Muscle layer of colon (tissue), 2 donors: ENCODE data around the gene TMEM92.
"Not testable (repeated sequence)": the region's sequence is repeated elsewhere in the genome, so short reads cannot be mapped to it uniquely, and the experiment has no call there.

Experiments used
- H3K27ac ChIP-seq: one replicate; pipeline ENCODE4 v1.7.0; 2013; ENCODE audit warnings: low read depth, mild to moderate bottlenecking, low read length, moderate library complexity
- H3K27me3 ChIP-seq, 2 donors: one replicate each; pipeline ENCODE4 v1.7.0; 2013; ENCODE audit warnings: low read length in 2 of 2, mild to moderate bottlenecking in 2 of 2; ENCODE audit not compliant: insufficient read depth in 2 of 2, control insufficient read depth in 1 of 2
- H3K36me3 ChIP-seq: one replicate; pipeline ENCODE4 v1.7.0; 2013; ENCODE audit warnings: mild to moderate bottlenecking, low read length; ENCODE audit not compliant: insufficient read depth
- H3K4me1 ChIP-seq: one replicate; pipeline ENCODE4 v1.7.0; 2013; ENCODE audit warnings: mild to moderate bottlenecking, low read length; ENCODE audit not compliant: insufficient read depth
- H3K4me3 ChIP-seq, 2 donors: one replicate each; pipeline ENCODE4 v1.7.0; 2013; ENCODE audit warnings: low read length in 2 of 2, low read depth in 1 of 2, mild to moderate bottlenecking in 1 of 2, moderate library complexity in 1 of 2
- H3K9ac ChIP-seq: one replicate; pipeline ENCODE4 v1.7.0; 2013; ENCODE audit warnings: low read length
- H3K9me3 ChIP-seq: one replicate; pipeline ENCODE4 v1.7.0; 2013; ENCODE audit warnings: mild to moderate bottlenecking, low read length
- donor health status: abdominal sarcoma.
- donor health status: Adenocarcinoma of cecum.

TMEM92 gene

DNA sequence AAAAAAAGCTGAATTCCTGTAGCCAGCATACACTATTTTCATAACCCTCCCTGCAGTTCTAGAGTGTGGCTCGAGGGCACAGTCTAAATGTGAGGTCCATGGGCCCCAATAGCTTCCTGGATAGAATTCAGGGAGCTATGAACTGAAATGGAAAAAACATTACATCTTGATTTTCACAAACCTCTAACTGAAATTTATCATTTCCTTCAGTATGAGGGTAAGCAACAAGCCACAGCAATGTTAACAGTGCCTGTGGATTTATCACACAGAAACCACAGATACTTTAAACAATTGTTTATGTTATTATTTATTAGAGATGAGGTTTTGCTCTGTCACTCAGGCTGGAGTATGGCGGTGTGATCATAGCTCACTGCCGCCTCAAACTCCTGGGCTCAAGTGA, 18.2 kb downstream of the TMEM92 start:
- Histone ChIP-seq H3K27me3 (no peaks in the 10 kb centered on the region), H3K9ac (no peak overlapping the region), H3K9me3 (no peaks in the 10 kb centered on the region), H3K27ac (no peak overlapping the region), H3K36me3 (no peaks in the 10 kb centered on the region), H3K4me3 (no peak overlapping the region), H3K4me1 (peaks cover 27% of the 10 kb centered on the region)

DNA sequence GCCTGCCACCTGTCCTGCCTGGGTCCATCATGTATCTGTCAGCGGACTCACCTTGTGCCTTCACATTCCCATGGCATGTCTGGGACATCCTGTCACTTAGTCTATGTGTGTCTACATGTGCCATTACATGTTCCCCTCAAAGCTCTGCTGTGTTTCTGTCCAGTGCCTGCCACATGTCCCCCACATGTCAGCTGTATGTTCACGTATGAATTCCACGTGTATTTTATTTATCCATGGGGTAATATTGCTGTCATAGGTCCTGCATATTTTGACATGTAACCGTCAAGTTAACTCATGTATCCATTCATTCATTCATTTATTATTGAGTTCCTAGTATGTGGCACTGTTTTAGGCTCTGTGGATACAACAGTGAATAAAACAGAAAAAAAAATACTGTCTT, 20.8 kb downstream of the TMEM92 start:
- H3K4me1 ChIP-seq, result peaks cover 9% of the 10 kb centered on the region
- H3K9me3 ChIP-seq, result no peaks in the 10 kb centered on the region
- H3K4me3 ChIP-seq, result no peak overlapping the region
- no peaks in the 10 kb centered on the region for H3K27me3 ChIP-seq
- H3K9ac ChIP-seq, result no peak overlapping the region
- no peak overlapping the region for H3K27ac ChIP-seq
- H3K36me3 ChIP-seq, result no peaks in the 10 kb centered on the region

DNA sequence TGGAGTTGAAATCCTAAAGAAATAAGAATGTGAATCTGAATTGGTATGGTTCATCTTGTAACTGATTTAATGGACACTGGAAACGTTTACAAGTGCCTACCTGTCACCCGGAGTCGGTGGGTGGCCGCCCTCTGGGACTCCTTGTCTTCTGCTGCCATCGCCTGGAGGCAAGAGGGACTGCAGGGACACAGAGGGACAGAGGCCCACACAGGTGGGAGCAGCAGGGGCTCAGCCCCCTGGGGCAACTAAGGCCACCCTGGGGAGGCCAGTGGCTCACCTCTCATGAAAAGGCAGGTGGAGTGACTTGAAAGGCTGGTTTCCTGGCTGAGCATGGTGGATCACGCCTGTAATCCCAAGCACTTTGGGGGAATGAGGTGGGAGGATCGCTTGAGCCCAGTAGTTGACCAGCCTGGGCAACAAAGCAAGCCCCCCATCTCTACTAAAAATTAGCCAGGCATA, 23.2 kb downstream of the TMEM92 start:
- no peaks in the 10 kb centered on the region for H3K9me3 ChIP-seq
- H3K9ac ChIP-seq, result no peak overlapping the region
- H3K4me1 ChIP-seq, result no peaks in the 10 kb centered on the region
- H3K36me3 ChIP-seq, result no peaks in the 10 kb centered on the region
- H3K27ac ChIP-seq, result no peak overlapping the region
- H3K4me3 ChIP-seq, result no peak overlapping the region
- H3K27me3 ChIP-seq, result no peaks in the 10 kb centered on the region

DNA sequence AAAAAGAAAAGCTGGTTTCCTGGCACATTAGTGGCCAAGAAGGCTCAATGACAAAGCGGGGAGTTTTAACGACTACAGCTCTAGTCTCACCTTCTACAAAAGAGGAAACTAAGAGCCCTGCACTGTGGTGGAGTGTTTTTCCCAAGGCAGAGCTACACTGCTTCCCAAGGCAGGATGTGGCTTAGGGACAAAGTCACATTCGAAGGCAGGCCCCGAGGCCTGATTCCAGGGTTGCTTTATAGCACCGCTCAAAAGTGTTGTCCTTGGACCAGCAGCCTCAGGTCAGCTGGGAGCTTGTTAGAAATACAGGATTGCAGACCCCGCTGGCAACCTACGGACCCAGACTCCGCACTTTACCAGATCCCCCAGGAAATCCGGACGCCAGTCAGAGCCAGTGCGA, 23.8 kb downstream of the TMEM92 start:
- Histone ChIP-seq H3K9me3 (no peaks in the 10 kb centered on the region), H3K36me3 (no peaks in the 10 kb centered on the region), H3K4me1 (no peaks in the 10 kb centered on the region), H3K27me3 (no peaks in the 10 kb centered on the region), H3K27ac (no peak overlapping the region), H3K4me3 (no peak overlapping the region), H3K9ac (no peak overlapping the region)

DNA sequence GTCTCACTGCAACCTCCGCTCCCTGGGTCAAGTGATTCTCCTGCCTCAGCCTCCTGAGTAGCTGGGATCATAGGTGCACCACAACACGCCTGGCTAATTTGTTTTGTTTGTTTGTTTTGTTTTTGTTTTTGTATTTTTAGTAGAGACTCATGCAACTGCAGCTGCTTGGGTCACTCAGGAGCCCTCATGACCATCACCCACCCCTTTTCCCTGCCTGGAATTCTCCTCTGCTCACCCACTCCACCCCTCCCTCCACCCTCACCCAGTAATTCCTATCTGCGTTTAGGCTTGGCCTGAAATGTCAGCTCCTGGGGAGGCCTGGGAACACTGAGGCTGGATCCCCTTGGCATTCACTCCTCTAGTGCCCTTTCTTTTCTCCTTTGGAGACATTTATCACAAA, 25.5 kb downstream of the TMEM92 start:
- H3K36me3 ChIP-seq, result no peaks in the 10 kb centered on the region
- H3K27me3 ChIP-seq, result no peaks in the 10 kb centered on the region
- no peak overlapping the region for H3K27ac ChIP-seq
- no peaks in the 10 kb centered on the region for H3K9me3 ChIP-seq
- H3K9ac ChIP-seq, result no peak overlapping the region
- no peak overlapping the region for H3K4me3 ChIP-seq
- peaks cover 4% of the 10 kb centered on the region for H3K4me1 ChIP-seq

DNA sequence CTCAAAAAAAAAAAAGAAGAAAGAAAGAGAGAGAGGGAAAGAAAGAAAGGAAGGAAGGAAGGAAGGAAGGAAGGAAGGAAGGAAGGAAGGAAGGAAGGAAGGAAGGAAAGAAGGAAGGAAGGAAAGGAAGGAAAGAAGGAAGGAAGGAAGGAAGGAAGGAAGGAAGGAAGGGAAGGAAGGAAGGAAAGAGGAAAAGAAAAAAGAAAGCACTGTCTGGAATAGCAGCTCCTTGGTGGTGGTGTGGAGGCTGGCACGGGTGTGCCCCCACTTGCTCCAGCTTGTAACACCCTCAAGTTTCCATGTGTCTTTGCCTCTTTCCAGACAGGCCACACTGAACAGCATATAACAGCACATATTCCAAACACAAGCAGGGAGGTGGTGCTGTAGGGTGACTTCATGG, 26.6 kb downstream of the TMEM92 start:
- peaks cover 11% of the 10 kb centered on the region for H3K4me1 ChIP-seq
- not testable (repeated sequence) for H3K27me3 ChIP-seq, H3K27ac ChIP-seq, H3K9me3 ChIP-seq, H3K4me3 ChIP-seq, H3K9ac ChIP-seq, H3K36me3 ChIP-seq

DNA sequence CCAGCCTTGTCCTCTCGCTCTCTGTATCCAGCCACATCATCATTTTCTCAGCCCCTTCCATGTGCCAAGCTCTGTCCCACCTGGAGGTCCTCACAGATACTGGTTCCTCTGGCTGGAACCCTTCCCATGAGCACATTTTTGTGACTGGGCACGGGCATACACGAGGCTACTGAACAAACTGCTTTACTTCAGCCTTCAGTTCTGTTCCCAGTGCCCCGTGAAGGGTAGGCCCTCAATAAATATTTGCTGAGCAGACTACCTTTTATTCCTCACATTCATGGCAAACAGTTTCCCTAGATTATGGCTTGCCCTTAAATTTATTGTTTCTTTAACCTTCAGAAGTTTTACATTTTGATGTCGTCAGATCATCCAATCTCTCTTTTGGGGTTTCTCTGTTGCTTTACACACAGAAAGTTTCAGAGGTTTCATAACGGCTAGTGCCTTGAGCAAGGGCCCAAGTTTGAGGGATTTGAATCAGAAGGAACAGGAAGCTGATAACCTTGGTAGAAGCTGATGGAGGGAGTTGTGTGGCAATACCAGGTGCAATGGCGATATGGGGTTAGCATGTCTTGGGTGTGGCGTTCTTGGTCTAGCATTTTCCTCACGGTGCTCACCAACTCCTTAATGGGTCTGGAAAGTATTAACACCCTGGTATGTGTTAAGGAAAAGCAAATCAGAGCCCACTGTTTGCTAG, 27.8 kb downstream of the TMEM92 start:
- no peaks in the 10 kb centered on the region for H3K9me3 ChIP-seq
- no peaks in the 10 kb centered on the region for H3K27me3 ChIP-seq
- H3K9ac ChIP-seq, result no peak overlapping the region
- no peak overlapping the region for H3K4me3 ChIP-seq
- H3K27ac ChIP-seq, result no peak overlapping the region
- no peaks in the 10 kb centered on the region for H3K36me3 ChIP-seq
- peaks cover 11% of the 10 kb centered on the region for H3K4me1 ChIP-seq

DNA sequence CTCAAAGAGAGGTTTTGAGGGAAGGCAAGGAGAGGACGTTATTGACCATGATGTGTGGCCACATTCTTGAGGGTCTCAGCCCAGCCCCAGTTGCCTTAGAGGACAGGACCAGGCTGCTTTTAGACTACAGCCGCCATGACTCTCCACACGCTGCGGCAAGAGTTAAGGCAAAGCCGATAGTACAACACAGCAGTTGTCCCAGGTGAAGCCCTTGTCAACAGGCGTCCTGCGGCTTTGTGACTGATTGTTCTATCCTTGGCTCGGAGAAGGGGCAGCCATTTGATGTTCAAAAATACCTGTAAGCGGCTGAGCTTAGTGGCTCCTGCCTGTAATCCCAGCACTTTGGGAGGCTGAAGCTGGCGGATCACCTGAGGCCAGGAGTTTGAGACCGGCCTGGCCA, 28.8 kb downstream of the TMEM92 start:
- Histone ChIP-seq H3K4me1 (peaks cover 11% of the 10 kb centered on the region), H3K4me3 (no peak overlapping the region), H3K9me3 (no peaks in the 10 kb centered on the region), H3K36me3 (no peaks in the 10 kb centered on the region), H3K9ac (no peak overlapping the region), H3K27ac (no peak overlapping the region), H3K27me3 (no peaks in the 10 kb centered on the region)

DNA sequence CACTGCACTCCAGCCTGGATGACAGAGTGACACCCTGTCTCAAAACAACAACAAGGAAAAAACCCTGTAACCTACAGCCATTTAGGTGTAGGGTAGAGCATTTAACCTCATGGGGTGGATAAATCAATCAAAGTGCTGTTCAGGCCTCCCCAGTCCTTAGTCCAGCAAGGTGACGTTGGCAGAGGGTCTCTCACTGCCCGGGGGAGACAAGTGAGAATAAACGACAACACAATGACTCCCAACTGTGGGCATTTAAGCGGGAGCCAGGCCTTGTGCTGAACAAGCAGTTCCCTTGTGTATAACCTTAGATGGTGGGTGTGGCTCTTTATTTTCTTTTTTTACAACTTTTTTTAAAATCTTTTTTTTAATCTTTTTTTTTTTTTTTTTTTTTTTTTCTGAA, 29.3 kb downstream of the TMEM92 start:
- no peak overlapping the region for H3K27ac ChIP-seq
- no peak overlapping the region for H3K9ac ChIP-seq
- no peaks in the 10 kb centered on the region for H3K36me3 ChIP-seq
- H3K4me3 ChIP-seq, result no peak overlapping the region
- H3K4me1 ChIP-seq, result peaks cover 11% of the 10 kb centered on the region
- no peaks in the 10 kb centered on the region for H3K27me3 ChIP-seq
- H3K9me3 ChIP-seq, result no peaks in the 10 kb centered on the region

DNA sequence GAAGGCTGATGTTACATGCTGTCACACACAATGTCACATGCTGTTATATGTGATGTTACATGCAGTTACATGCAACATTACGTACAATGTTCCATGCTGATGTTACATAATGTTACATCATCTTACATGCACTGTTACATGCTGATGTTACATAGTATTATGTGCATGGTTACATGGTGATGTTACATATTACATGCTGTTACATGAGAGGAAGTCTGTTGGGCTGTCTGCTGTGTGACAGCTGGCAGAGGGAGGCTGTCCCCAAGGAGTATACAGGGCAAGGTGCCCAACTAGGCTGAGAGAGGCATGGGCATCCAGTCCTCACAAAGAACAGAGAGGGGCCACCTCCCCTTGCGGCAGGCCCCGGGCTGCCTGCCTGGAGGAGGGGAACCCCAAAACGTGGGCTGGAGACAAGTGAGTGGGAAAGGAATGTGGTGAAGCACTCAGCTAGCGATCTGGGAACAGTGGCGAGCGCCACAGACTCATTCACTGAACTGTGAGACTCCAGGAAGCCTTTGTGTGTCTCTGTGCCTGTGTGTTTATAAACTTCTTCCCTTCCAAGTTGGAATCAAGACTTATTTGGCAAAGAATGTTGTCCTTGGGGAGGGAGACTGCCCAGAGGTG, 30.6 kb downstream of the TMEM92 start:
- no peak overlapping the region for H3K27ac ChIP-seq
- H3K9ac ChIP-seq, result no peak overlapping the region
- no peaks in the 10 kb centered on the region for H3K36me3 ChIP-seq
- H3K9me3 ChIP-seq, result no peaks in the 10 kb centered on the region
- H3K4me3 ChIP-seq, result no peak overlapping the region
- H3K27me3 ChIP-seq, result no peaks in the 10 kb centered on the region
- H3K4me1 ChIP-seq, result peaks cover 11% of the 10 kb centered on the region

DNA sequence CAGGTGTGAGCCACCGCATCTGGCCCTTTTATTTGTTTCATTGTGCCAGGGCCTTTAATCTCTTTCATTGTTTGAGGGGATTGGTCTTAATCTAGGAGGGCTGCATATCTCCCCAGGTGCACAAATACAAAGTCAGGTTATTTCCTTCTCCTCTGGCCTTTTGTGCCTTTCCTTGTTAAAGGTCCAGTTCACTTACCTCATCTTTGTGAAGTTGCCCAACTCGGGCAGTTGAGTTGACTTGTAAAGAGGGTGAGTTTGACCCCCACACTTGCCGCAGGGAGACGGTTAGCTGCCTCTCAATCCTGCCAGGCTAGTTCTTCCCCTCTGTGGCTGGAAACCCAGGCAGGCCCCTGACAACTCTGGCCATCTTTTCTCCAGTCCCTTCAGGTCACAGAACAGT, 33.4 kb downstream of the TMEM92 start:
- Histone ChIP-seq H3K4me1 (peaks cover 11% of the 10 kb centered on the region), H3K27me3 (no peaks in the 10 kb centered on the region), H3K27ac (no peak overlapping the region), H3K4me3 (no peak overlapping the region), H3K9me3 (no peaks in the 10 kb centered on the region), H3K9ac (no peak overlapping the region), H3K36me3 (no peaks in the 10 kb centered on the region)

DNA sequence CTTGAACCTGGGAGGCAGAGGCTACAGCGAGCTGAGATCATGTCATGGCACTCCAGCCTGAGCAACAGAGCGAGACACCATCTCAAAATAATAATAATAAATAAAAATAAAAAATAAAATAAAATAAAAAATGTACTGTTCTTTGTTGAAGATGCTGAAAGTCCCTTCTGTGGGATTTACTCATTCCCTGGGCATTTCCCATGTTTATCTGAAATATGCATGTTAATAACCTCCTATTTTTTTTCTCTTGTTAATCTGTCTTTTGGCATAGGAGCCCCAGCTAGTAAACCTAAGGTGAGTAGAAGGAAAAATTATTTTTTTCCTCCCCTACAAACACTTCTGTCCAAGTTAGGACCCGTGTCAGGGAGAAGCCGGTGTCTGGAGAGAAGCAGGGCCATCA, 34.4 kb downstream of the TMEM92 start:
- Histone ChIP-seq H3K4me1 (peaks cover 11% of the 10 kb centered on the region), H3K27me3 (no peaks in the 10 kb centered on the region), H3K4me3 (no peak overlapping the region), H3K36me3 (no peaks in the 10 kb centered on the region), H3K9ac (no peak overlapping the region), H3K27ac (no peak overlapping the region), H3K9me3 (no peaks in the 10 kb centered on the region)
